H9 (cell line): Measurements from ENCODE around the gene MICAL2. TPM values are rescaled to one million over a fixed set of nuclear protein-coding genes. Genes with fewer than 3 reads are reported as not detected.

Source experiments
- DNase-seq: peaks from one replicate; pipeline ENCODE4 v3.0.0-alpha.2; 2017
- H2AFZ ChIP-seq: one replicate; pipeline ENCODE4 v1.6.1; 2013; ENCODE audit warnings: mild to moderate bottlenecking, low read length, control low read depth, moderate library complexity
- H2AK5ac ChIP-seq: 2 replicates; pipeline ENCODE4 v1.6.1; 2013; ENCODE audit warnings: low read length, control low read depth, mixed read lengths; ENCODE audit not compliant: insufficient read length
- H2BK120ac ChIP-seq: one replicate; pipeline ENCODE4 v1.6.1; 2013; ENCODE audit warnings: low read depth, mild to moderate bottlenecking, low read length, control low read depth, inconsistent platforms; ENCODE audit not compliant: poor library complexity, severe bottlenecking
- H2BK12ac ChIP-seq: 2 replicates; pipeline ENCODE4 v1.6.1; 2013; ENCODE audit warnings: low read length, control low read depth, mixed read lengths, low read depth; ENCODE audit not compliant: insufficient read length
- H2BK15ac ChIP-seq: 2 replicates; pipeline ENCODE4 v1.6.1; 2013; ENCODE audit warnings: low read depth, low read length, control low read depth
- H2BK20ac ChIP-seq: one replicate; pipeline ENCODE4 v1.6.1; 2013; ENCODE audit warnings: low read depth, mild to moderate bottlenecking, low read length, control low read depth, inconsistent platforms; ENCODE audit not compliant: poor library complexity, severe bottlenecking
- H2BK5ac ChIP-seq: 2 replicates; pipeline ENCODE4 v1.6.1; 2013; ENCODE audit warnings: low read length, control low read depth, mixed read lengths; ENCODE audit not compliant: insufficient read length
- H3K14ac ChIP-seq: 2 replicates; pipeline ENCODE4 v1.6.1; 2013; ENCODE audit warnings: low read length, control low read depth; ENCODE audit not compliant: insufficient read depth
- H3K18ac ChIP-seq: 2 replicates; pipeline ENCODE4 v1.6.1; 2013; ENCODE audit warnings: low read depth, mild to moderate bottlenecking, mixed read lengths, low read length, control low read depth; ENCODE audit not compliant: insufficient read length
- H3K23ac ChIP-seq: 2 replicates; pipeline ENCODE4 v1.6.1; 2013; ENCODE audit warnings: low read length, control low read depth, mixed read lengths, low read depth; ENCODE audit not compliant: insufficient read length
- H3K23me2 ChIP-seq: 2 replicates; pipeline ENCODE4 v1.6.1; 2013; ENCODE audit warnings: low read depth, mild to moderate bottlenecking, mixed read lengths, low read length, control low read depth; ENCODE audit not compliant: insufficient read length, poor library complexity, severe bottlenecking
- H3K27ac ChIP-seq: 2 replicates; pipeline ENCODE4 v1.5.1; 2013; ENCODE audit warnings: low read length, control low read depth, mixed read lengths, low read depth; ENCODE audit not compliant: insufficient read length
- H3K27me3 ChIP-seq: 2 replicates; pipeline ENCODE4 v1.6.1; 2013; ENCODE audit warnings: low read length, control low read depth, inconsistent platforms; ENCODE audit not compliant: insufficient read depth
- H3K4ac ChIP-seq: 2 replicates; pipeline ENCODE4 v1.6.1; 2013; ENCODE audit warnings: low read depth, mild to moderate bottlenecking, control low read depth, inconsistent platforms, low read length, moderate library complexity
- H3K4me1 ChIP-seq: 2 replicates; pipeline ENCODE4 v1.6.1; 2013; ENCODE audit warnings: low read length, control low read depth, inconsistent platforms; ENCODE audit not compliant: insufficient read depth
- H3K4me2 ChIP-seq: 2 replicates; pipeline ENCODE4 v1.6.1; 2013; ENCODE audit warnings: low read length, control low read depth, mixed read lengths; ENCODE audit not compliant: insufficient read length, insufficient read depth
- H3K56ac ChIP-seq: 2 replicates; pipeline ENCODE4 v1.6.1; 2013; ENCODE audit warnings: low read depth, mild to moderate bottlenecking, mixed read lengths, low read length, control low read depth; ENCODE audit not compliant: insufficient read length
- H3K79me1 ChIP-seq: 2 replicates; pipeline ENCODE4 v1.6.1; 2013; ENCODE audit warnings: low read depth, mild to moderate bottlenecking, moderate library complexity, low read length, control low read depth, inconsistent platforms; ENCODE audit not compliant: insufficient read depth, poor library complexity, severe bottlenecking
- H3K79me2 ChIP-seq: 2 replicates; pipeline ENCODE4 v1.6.1; 2013; ENCODE audit warnings: low read length, control low read depth, inconsistent platforms; ENCODE audit not compliant: insufficient read depth
- H3K9ac ChIP-seq: 2 replicates; pipeline ENCODE4 v1.6.1; 2013; ENCODE audit warnings: low read length, control low read depth, mixed read lengths; ENCODE audit not compliant: insufficient read length; ENCODE audit errors: extremely low read depth
- H3K9me3 ChIP-seq: one replicate; pipeline ENCODE4 v1.6.1; 2013; ENCODE audit warnings: low read depth, low read length, inconsistent platforms; ENCODE audit not compliant: control insufficient read depth
- H3T11ph ChIP-seq: one replicate; pipeline ENCODE4 v1.6.1; 2013; ENCODE audit warnings: mild to moderate bottlenecking, low read length, control low read depth, inconsistent platforms
- H4K20me1 ChIP-seq: one replicate; pipeline ENCODE4 v1.6.1; 2013; ENCODE audit not compliant: control insufficient read depth, insufficient read length, insufficient read depth
- H4K5ac ChIP-seq: 2 replicates; pipeline ENCODE4 v1.6.1; 2013; ENCODE audit warnings: low read depth, mild to moderate bottlenecking, mixed read lengths, low read length, control low read depth; ENCODE audit not compliant: insufficient read length
- H4K8ac ChIP-seq: replicated peaks from 2 replicates; pipeline ENCODE4 v1.6.1; 2013; ENCODE audit warnings: low read length, control low read depth, mixed read lengths, low read depth; ENCODE audit not compliant: insufficient read length
- H4K91ac ChIP-seq: 2 replicates; pipeline ENCODE4 v1.6.1; 2013; ENCODE audit warnings: low read depth, mild to moderate bottlenecking, moderate library complexity, mixed read lengths, low read length, control low read depth; ENCODE audit not compliant: insufficient read length
- H3K27ac Mint-ChIP-seq, 3 experiments: 2 replicates in 2 of 3; 3 replicates in 1 of 3; pipeline ENCODE4 v1.8.0; 2020 to 2021; ENCODE audit warnings: mixed read lengths in 3 of 3, mild to moderate bottlenecking in 1 of 3, moderate library complexity in 1 of 3
- H3K27me3 Mint-ChIP-seq: 2 replicates; pipeline ENCODE4 v1.8.0; 2021; ENCODE audit warnings: low read depth, mild to moderate bottlenecking, moderate library complexity, mixed read lengths
- H3K36me3 Mint-ChIP-seq, 3 experiments: 2 replicates in 2 of 3; 3 replicates in 1 of 3; pipeline ENCODE4 v1.8.0; 2020 to 2021; ENCODE audit warnings: low read depth in 3 of 3, mixed read lengths in 3 of 3; ENCODE audit not compliant: insufficient read depth in 1 of 3
- H3K4me1 Mint-ChIP-seq, 2 experiments: 2 replicates each; pipeline ENCODE4 v1.8.0; 2020; ENCODE audit warnings: mixed read lengths in 2 of 2
- H3K4me3 Mint-ChIP-seq, 2 experiments: 2 replicates in 1 of 2; 3 replicates in 1 of 2; pipeline ENCODE4 v1.8.0; 2020 to 2021; ENCODE audit warnings: mild to moderate bottlenecking in 2 of 2, mixed read lengths in 2 of 2, moderate library complexity in 1 of 2
- H3K9me3 Mint-ChIP-seq, 2 experiments: 2 replicates in 1 of 2; 3 replicates in 1 of 2; pipeline ENCODE4 v1.8.0; 2020; ENCODE audit warnings: mild to moderate bottlenecking in 2 of 2, mixed read lengths in 2 of 2, moderate library complexity in 1 of 2
- CTCF ChIP-seq: fragments of 200-600 bp; sonication (generic); conservative IDR thresholded peaks from 3 replicates; pipeline ENCODE4 v1.8.0; 2021; ENCODE audit warnings: antibody characterized with exemption, mild to moderate bottlenecking
- WGBS: extraction: QIAGEN DNeasy Blood & Tissue Kit; methylation state at CpG from one replicate; pipeline ENCODE4 v1.1.7; 2013; ENCODE audit warnings: missing lambda C conversion rate, low lambda C conversion rate, mixed read lengths; ENCODE audit not compliant: insufficient read length; ENCODE audit errors: extremely low coverage; 5-methylcytosine and 5-hydroxymethylcytosine counted together
- total RNA-seq: library from RNA; stranded (reverse); gene quantifications from 2 replicates; pipeline ENCODE4 v1.2.1, GENCODE V29; 2021

Gene MICAL2
- total RNA-seq, 1 experiment from 2014 or later = 4.7 TPM

GRCh38 chr11:12174128-12174476 lies 63.7 kb downstream of the MICAL2 start:
- DNase-seq = no peak
- H3K27ac Mint-ChIP-seq = no peak overlapping the region
- no peaks in the 10 kb centered on the region for H3K23me2 ChIP-seq
- H4K91ac ChIP-seq = no peak overlapping the region
- no peaks in the 10 kb centered on the region; a peak in 1 of 7 replicates for H3K36me3 Mint-ChIP-seq
- no peak overlapping the region for H2BK15ac ChIP-seq
- H3T11ph ChIP-seq = no peak overlapping the region
- H3K9me3 ChIP-seq = no peaks in the 10 kb centered on the region
- H4K5ac ChIP-seq = no peak overlapping the region
- H4K20me1 ChIP-seq = no peaks in the 10 kb centered on the region
- H3K79me2 ChIP-seq = no peaks in the 10 kb centered on the region
- no peaks in the 10 kb centered on the region for H3K9me3 Mint-ChIP-seq
- no peaks in the 10 kb centered on the region for H3K79me1 ChIP-seq
- WGBS = no CpG with 5 or more reads among the region's 1 CpG
- no peak overlapping the region for H2AK5ac ChIP-seq
- no peak overlapping the region for H2BK5ac ChIP-seq
- no peaks in the 10 kb centered on the region for H3K27me3 ChIP-seq
- H3K9ac ChIP-seq = no peak overlapping the region
- H3K23ac ChIP-seq = no peak overlapping the region
- no peak overlapping the region for H3K4ac ChIP-seq
- no peak overlapping the region for H4K8ac ChIP-seq
- peaks cover 8 to 17% of the 10 kb centered on the region in 2 experiments for H3K4me1 Mint-ChIP-seq
- no peaks in the 10 kb centered on the region for H3K4me1 ChIP-seq
- TF ChIP-seq CTCF = no peak
- no peak overlapping the region for H3K18ac ChIP-seq
- H2AFZ ChIP-seq = no peak overlapping the region
- no peak overlapping the region for H2BK12ac ChIP-seq
- H2BK20ac ChIP-seq = no peak overlapping the region
- H3K27ac ChIP-seq = no peak overlapping the region
- no peak overlapping the region for H3K4me2 ChIP-seq
- no peak overlapping the region for H3K4me3 Mint-ChIP-seq
- no peak overlapping the region for H2BK120ac ChIP-seq
- H3K56ac ChIP-seq = no peak overlapping the region
- no peaks in the 10 kb centered on the region; the same call in none of the 2 replicates for H3K27me3 Mint-ChIP-seq
- no peak overlapping the region for H3K14ac ChIP-seq
